Measurements from ENCODE around the gene CPEB4.

DNA sequence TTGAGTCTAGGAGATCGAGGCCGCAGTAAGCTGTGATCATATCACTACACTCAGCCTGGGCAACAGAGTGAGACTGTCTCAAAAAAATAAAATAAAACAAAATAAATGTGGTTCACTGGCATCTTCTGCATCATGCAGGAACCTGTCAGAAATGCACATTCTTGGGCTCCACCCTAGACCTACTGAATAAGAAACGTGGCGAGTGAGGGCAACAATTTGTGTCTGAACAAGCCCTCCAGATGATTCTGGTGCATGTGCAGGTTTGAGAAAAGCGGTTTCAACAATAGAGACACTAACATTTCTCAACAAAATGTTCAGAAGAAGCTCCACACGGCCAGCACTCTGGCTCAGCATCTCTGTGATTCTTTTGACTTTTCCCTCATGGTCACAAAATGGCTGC is 42.8 kb upstream of the CPEB4 start:
- TF ChIP-seq CTCF (IDR thresholded peaks at IDR 0.05) (no peak), POLR2A (IDR thresholded peaks at IDR 0.05) (no peak), POLR2AphosphoS5 (IDR thresholded peaks at IDR 0.05; ENCODE audit: insufficient read depth in 1 of 2, low read depth in 1 of 2) (no peak)

All from vagina (tissue), 2 donors.